Activated gamma-delta T cell (primary cell): Measurements from ENCODE around the gene ZNF512.

Experiments used
- DNase-seq: peaks from one replicate; lab custom pipeline; 2025; lab: John Stamatoyannopoulos, UW

The ZNF512 gene

DNA sequence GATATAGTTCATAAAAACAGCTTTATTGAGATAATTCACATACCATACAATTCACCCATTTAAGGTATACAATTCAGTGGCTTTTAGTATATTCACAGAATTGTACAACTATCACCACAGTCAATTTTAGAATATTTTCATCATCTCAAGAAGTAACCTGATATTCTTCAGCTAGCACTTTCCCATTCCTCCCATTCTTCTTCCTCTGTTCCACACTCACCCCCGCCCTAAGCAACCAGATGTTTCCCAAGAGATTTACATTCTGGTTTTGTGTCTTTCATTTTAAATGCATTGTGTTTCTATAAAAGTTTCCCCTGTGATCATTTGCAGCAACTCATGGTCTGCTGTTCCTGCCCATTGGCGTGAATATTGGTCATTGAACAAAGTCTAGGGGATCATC is 51.4 kb downstream of the ZNF512 start:
- DNase-seq, result no peak

- no peak for DNase-seq
Measured at GRCh38 chr2:27636766-27637165, 53.9 kb downstream of the ZNF512 start.

DNA sequence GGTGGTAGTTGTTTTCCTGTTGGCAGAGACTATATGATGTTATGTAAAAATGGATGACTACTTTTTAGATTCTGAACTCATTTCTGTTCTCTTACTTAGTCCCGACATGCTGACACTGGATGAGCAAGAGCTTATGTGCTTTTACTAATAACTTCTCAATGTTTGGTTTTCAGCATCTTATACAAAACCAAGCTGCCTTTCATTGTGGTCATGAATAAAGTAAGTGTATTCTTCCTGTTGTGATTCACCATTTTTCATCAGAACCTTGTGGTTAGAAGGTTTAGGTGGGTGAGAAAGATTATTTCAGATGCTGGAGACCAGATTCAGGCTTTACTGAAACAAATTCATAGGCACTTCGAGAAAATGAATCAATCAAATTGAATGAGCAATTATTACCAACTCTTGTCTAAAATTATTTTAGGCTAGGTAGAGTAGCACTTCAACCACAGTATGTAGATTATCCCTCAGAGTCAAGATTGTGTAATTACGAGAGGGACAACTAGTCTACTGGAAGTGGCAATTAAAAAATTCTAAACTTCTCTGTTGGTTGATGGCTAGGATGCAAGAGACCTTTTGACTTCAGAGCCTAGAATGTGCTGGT is 55.3 kb downstream of the ZNF512 start:
- no peak for DNase-seq

- DNase-seq, result no peak
Measured at GRCh38 chr2:27638709-27639108, 55.9 kb downstream of the ZNF512 start.

DNA sequence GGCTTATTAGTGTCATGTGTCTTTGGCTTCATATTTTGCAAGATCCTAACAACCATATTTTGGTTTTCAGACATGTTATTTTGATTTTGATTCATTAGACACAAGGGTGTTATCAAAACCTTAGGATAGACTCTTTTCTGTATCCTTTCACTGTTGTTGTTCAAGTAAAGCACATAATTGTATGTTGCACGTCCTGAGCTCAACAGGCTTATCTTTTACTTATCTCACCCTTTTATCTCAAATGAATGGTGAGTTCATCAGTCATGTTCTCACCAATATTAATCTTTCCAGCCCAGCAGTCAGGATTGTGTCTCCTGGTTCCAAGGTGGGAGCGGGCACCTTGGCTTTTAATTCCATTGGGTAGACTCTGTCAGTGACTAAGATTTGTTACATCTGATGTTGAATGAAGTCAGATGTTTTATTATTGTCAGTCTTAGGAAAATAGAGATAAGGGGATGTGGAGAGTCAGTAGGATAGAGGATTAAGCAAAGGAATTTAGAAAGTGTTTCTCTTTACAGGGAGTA is 57.9 kb downstream of the ZNF512 start:
- DNase-seq, result no peak

- DNase-seq, result no peak
Measured at GRCh38 chr2:27645197-27645596, 62.4 kb downstream of the ZNF512 start.

DNA sequence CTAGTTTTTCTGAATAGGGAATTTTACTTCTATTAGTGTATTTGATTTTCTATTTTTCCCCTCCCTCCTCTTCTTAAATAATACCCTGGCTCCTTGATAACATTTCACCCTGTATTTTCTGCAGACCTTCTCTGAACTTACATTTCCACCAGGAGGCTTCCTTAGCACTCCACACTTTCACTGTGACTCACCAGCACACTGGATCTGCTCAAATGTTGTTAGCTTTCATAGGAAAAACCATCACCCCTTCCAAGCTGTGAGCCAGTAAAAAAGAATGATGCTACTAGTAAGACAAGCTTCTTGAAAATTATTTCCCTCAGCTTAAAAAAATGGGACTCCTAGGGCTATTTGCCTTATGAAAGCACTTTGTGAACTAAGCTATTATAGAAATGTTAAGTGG is 64.4 kb downstream of the ZNF512 start:
- DNase-seq, result no peak

DNA sequence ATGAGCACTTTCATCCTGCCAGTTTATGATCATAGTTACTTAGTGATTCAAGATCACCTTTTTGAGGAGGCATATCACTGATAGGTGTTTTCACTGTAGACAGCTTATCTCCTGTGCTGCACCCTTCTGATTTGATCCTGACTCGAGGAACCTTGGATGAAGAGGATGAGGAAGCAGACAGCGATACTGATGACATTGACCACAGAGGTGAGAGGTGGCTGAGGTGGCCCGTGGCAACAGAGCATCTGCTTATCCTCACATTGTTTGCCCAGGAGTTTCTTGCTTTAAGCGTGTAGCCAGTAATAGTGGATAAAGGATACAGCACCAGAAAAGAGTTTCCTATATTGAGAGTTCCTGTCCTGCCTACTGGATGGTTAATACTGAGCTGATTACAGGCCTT is 64.9 kb downstream of the ZNF512 start:
- DNase-seq, result no peak

GRCh38 chr2:27651056-27651455 is 68.2 kb downstream of the ZNF512 start:
- no peak for DNase-seq

DNA sequence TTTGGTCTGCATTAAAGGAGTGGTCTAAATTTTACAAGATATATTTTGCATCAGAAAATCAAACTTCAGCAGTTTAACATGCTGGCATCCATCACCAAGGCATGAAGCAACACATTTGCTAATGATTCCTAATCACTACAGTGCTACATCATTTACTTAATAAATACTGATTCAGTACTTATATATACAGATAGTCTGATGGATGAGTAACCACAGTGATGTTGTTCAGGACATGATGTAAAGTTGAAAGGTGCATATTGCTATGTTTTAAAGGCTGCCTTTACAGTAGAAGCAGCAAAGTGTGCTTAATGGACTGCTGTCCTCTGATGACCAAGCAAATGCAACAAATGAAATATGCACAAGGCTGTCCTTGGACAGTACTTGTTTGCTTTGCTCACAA is 69.5 kb downstream of the ZNF512 start:
- DNase-seq, result no peak

DNA sequence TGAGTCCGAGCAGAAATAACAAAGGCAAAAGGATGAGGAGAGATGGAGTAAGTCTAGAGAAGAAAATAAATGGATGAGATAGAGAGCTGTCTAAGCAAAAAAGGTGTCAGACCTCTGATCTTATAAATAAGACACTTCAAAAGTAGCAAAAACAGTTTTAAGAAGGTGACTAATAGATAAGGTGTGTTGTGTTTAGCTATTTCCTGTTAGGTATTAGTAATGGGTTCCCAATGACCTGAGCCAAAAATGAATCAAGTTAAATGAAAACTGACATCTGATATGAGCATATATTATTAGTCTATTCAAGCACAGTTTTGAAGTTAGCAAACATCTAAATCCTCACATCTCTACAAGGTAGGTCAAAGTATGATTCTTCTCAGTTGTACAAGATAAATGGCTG is 69.9 kb downstream of the ZNF512 start:
- DNase-seq, result no peak

- DNase-seq, result no peak
Measured at GRCh38 chr2:27653397-27653796, 70.6 kb downstream of the ZNF512 start.

DNA sequence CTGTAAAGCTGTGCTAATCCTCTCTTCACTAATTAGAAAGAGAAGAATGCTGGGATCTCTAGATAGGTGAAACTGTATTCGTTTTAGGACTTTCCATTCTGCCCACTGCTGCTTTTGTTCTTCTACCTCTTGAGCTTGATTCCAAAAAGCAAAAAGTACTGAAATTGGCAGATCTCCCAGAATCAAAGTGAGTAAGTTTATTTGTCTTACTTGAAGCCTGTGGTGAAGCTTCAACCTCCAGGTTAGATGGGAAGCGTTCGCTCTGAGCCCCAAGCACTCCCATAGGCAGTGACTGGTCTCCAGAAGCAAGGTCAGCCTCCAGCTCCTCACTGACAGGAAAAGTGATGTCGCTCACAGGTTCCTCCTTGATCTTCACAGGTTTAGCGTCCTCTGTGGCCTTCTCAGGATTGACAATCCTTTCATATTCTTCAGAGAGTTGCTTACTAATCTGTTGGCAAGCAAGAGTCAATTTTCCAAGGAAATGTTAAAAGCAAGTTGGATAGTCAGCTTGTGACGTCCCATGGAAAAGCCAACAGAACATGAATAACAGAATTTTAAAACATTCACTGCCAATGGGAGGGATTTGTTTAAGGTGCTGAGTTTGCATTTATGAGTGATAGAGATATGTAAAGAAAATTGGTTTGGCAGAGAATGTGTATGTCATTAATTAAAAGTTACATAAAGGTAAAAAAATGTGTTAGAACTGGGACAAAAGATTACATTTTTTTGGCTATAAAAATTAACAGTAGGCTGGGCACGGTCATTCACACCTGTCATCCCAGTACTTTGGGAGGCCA is 72.5 kb downstream of the ZNF512 start:
- DNase-seq, result no peak

DNA sequence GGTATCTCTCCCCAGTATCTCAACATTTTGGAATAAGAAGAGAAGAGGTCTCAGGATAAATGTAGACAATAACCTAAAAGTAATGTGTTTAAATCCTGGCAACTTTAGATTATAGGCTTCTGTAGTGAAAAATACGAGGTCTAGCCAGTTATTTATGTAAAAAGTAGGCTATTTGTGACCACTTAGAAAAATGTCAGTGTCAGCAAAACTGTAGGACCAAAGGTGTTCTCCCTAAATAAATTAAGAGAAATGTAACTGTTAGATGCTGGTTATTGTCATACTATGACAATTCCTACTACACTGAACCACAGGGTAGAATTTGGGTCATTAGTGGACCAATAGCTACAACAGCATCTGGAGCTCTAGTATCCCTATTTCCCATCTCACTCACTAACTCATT is 78.5 kb downstream of the ZNF512 start:
- DNase-seq, result no peak

DNA sequence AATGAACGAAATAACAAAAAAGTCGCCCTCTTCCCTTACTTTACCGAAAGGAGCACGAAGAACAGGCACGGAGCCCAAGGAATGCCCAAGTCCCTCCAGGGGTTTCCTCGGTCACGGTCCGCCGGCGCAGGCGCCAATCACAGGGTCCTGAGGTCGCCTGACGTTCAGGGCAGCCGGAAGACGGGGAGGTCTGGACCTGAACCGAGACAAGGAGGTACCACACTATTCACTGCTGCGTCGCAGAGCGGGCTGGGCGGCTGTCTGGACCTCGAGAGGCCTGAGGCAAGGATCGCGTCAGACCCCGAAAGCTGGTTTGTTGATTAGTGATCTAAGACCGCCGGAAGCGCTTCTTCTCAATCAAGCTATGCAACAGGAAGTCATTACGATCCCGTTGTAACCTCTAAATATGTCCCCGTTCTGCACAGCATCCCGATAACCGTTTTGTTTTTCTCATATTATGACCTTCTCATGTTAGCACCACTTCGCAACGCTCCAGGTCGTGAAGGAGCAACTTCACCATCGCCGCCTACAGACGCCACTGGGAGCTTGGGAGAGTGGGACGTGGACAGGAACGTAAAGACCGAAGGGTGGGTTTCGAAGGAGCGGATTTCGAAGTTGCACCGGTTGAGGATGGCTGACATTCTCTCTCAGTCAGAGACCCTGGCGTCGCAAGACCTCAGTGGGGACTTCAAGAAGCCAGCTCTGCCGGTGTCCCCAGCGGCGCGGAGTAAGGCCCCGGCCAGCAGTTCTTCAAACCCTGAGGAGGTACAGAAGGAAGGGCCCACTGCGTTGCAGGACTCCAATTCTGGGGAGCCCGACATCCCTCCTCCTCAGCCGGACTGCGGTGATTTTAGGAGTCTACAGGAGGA is 80.7 kb downstream of the ZNF512 start, which contains the start of the genes SLC4A1AP and SUPT7L:
Gene SLC4A1AP, plus strand, starts transcription at position 605 of the 869 bp plus-strand sequence. Its CDS starts 26 bp downstream, at position 631.
Gene SUPT7L, minus strand, starts transcription at position 330 of the 869 bp plus-strand sequence. CDS start 1,422 bp downstream, outside the sequence.
- DNase-seq, result peak; percentile 58

DNA sequence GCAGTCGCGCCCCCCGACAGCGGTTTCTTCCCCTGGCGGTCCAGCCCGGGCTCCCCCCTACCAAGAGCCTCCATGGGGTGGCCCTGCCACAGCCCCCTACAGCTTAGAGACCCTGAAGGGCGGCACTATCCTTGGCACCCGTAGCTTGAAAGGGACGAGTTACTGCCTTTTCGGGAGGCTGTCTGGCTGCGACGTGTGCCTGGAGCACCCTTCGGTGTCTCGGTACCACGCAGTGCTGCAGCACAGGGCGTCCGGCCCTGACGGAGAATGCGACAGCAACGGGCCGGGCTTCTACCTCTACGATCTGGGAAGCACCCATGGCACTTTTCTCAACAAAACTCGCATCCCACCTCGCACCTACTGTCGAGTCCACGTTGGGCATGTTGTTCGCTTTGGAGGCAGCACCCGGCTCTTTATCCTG is 81.3 kb downstream of the ZNF512 start:
- no peak for DNase-seq

DNA sequence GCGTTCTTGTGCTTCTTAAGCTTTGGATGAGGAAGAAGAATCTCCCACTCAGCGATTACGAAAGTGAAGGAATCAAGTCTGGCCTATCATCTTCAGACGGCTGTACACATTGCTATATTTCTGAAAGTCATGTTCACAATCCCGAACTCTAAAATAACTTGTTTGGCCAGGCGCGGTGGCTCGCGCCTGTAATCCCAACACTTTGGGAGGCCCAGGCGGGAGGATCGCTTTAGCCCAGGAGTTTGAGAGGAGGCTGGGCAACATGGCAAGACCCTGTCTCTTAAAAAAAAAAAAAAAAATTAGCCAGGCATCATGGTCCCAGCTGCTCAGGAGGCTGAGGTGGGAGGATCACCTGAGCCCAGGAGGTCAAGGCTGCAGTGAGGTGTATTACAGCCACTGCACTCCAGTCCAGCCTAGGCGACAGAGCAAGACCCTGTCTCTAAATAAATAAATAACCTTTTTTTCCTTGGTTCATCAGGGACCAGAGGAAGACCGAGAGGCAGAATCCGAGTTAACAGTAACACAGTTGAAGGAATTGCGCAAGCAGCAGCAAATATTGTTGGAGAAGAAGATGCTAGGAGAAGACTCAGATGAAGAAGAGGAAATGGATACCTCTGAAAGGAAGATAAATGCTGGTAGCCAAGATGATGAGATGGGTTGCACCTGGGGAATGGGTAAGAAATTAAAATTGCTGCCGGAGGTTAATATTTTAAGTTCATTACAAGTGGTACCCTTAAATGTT is 82.0 kb downstream of the ZNF512 start:
- DNase-seq, result no peak

GRCh38 chr2:27667446-27667845 is 84.6 kb downstream of the ZNF512 start:
- DNase-seq, result no peak

- DNase-seq, result no peak
Measured at GRCh38 chr2:27671235-27671634, 88.4 kb downstream of the ZNF512 start.
